Panc1 (cell line): ENCODE data around the gene TMTC2. TPM values are rescaled to one million over a fixed set of nuclear protein-coding genes. Genes with fewer than 3 reads are reported as not detected.

Source experiments
- ATAC-seq: fragments of 200-7000 bp; cut with Tn5 transposase; 2 replicates; pipeline ENCODE4 v1.9.1; 2020; ENCODE audit warnings: mild to moderate bottlenecking, moderate library complexity
- BruUV-seq: library from RNA; stranded (reverse); fragments of 400-500 nt; replicated peaks from 2 replicates; lab custom pipeline; 2021; lab: Mats Ljungman, UMichigan
- CTCF ChIA-PET: fragments of 300-600 bp; sonication (Branson Sonifier 250); formaldehyde crosslinking; loops from one replicate; lab custom pipeline; 2022; ENCODE audit warnings: antibody characterized with exemption; lab: Charles Lee
- POLR2A ChIA-PET: fragments of 300-600 bp; sonication (Branson Sonifier 250); formaldehyde crosslinking; loops from one replicate; lab custom pipeline; 2022; ENCODE audit warnings: antibody characterized with exemption; lab: Charles Lee
- DNase-seq: peaks from one replicate; pipeline ENCODE4 v3.0.0-alpha.2; 2010; ENCODE audit warnings: low read depth, low spot score
- H3K27ac ChIP-seq: 2 replicates; pipeline ENCODE4 v1.5.1; 2011; ENCODE audit warnings: mild to moderate bottlenecking, low read length, inconsistent platforms
- H3K27me3 ChIP-seq: fragments of 200-500 bp; sonication (Bioruptor generic); 2 replicates; pipeline ENCODE4 v1.6.0; 2014; ENCODE audit warnings: low read length, inconsistent platforms; ENCODE audit not compliant: control insufficient read depth, insufficient read depth
- H3K36me3 ChIP-seq: fragments of 200-500 bp; sonication (Bioruptor generic); 2 replicates; pipeline ENCODE4 v1.5.1; 2014; ENCODE audit warnings: inconsistent platforms, mild to moderate bottlenecking, low read length, moderate library complexity; ENCODE audit not compliant: control insufficient read depth, insufficient read depth
- H3K4me1 ChIP-seq: 2 replicates; pipeline ENCODE4 v1.5.1; 2011; ENCODE audit warnings: inconsistent platforms, mild to moderate bottlenecking, low read length, moderate library complexity; ENCODE audit not compliant: control insufficient read depth, insufficient read depth
- H3K4me3 ChIP-seq, 2 experiments: 2 replicates each; pipeline ENCODE4 v1.5.1; 2011 to 2012; ENCODE audit warnings: low read depth in 2 of 2, low read length in 2 of 2, mild to moderate bottlenecking in 2 of 2, inconsistent platforms in 1 of 2, moderate library complexity in 1 of 2
- H3K9me3 ChIP-seq: fragments of 200-500 bp; sonication (Bioruptor generic); 2 replicates; pipeline ENCODE4 v1.5.1; 2014; ENCODE audit warnings: low read depth, mild to moderate bottlenecking, inconsistent platforms, low read length, moderate library complexity; ENCODE audit not compliant: control insufficient read depth, insufficient read depth
- CTCF ChIP-seq: fragments of 450-650 bp; IDR thresholded peaks from 2 replicates; pipeline ENCODE4 v1.5.1; 2017; ENCODE audit warnings: mild to moderate bottlenecking
- POLR2AphosphoS5 ChIP-seq: IDR thresholded peaks from 2 replicates; pipeline ENCODE4 v1.6.1; 2012; ENCODE audit warnings: mild to moderate bottlenecking, low read depth, low read length, moderate library complexity
- REST ChIP-seq, 2 experiments: IDR thresholded peaks; 2 replicates each; pipeline ENCODE4 v1.6.1; 2011 to 2012; ENCODE audit warnings: low read depth in 2 of 2, control low read depth in 1 of 2, low read length in 1 of 2, mild to moderate bottlenecking in 1 of 2, moderate library complexity in 1 of 2; ENCODE audit not compliant: insufficient read depth in 1 of 2
- SIN3A ChIP-seq: IDR thresholded peaks from 2 replicates; pipeline ENCODE4 v1.6.1; 2012; ENCODE audit warnings: low read depth, mild to moderate bottlenecking, low read length, moderate library complexity, borderline replicate concordance; ENCODE audit not compliant: insufficient read depth
- TCF7L2 ChIP-seq: IDR thresholded peaks from 2 replicates; pipeline ENCODE4 v1.6.1; 2011; ENCODE audit warnings: mild to moderate bottlenecking, low read depth, low read length, inconsistent platforms
- in situ Hi-C: cut with HindIII; loops from 2 replicates; pipeline ENCODE4 v1.10.0; 2016; ENCODE audit warnings: low sequenced_read_pairs, low pct_unique_long_range_greater_than_20kb
- intact Hi-C: fragments of 100-400 bp; cut with micrococcal nuclease; formaldehyde crosslinking; loops from one replicate; pipeline ENCODE4 v1.10.0; 2022; ENCODE audit not compliant: unreplicated experiment
- total RNA-seq: library from RNA; stranded (reverse); gene quantifications from one replicate; pipeline ENCODE4 v1.2.1, GENCODE V29; 2021; ENCODE audit not compliant: unreplicated experiment

The TMTC2 gene
- total RNA-seq, 1 experiment from 2014 or later: 5.7 TPM

GRCh38 chr12:83158613-83159207, 472.0 kb downstream of the TMTC2 start:
- Histone ChIP-seq H3K4me1 (no peaks in the 10 kb centered on the region), H3K4me3 (no peak overlapping the region), H3K27me3 (no peaks in the 10 kb centered on the region), H3K27ac (no peak overlapping the region), H3K9me3 (0 out of 2 replicates have a peak, but pooled peaks cover 4% of the 10 kb centered on the region), H3K36me3 (no peaks in the 10 kb centered on the region)
- ChIA-PET CTCF (no interaction called here), POLR2A (no interaction called here)
- TF ChIP-seq TCF7L2 (no peak), POLR2AphosphoS5 (no peak), SIN3A (no peak), REST (IDR thresholded peaks at IDR 0.05; ENCODE audit: insufficient read depth in 1 of 2, low read depth in 2 of 2, low read length in 1 of 2) (no peak), CTCF (no peak)
- in situ Hi-C loops (no loop called here), intact Hi-C loops (no loop called here)
- ATAC-seq (no peak), DNase-seq (no peak)
- no TSS peak for BruUV-seq

- H3K9me3 ChIP-seq: 0 out of 2 replicates have a peak, but pooled peaks cover 4% of the 10 kb centered on the region
- TF ChIP-seq REST (IDR thresholded peaks at IDR 0.05; ENCODE audit: insufficient read depth in 1 of 2, low read depth in 2 of 2, low read length in 1 of 2): no peak
- TF ChIP-seq SIN3A: no peak
- TF ChIP-seq TCF7L2: no peak
- TF ChIP-seq CTCF: no peak
- H3K36me3 ChIP-seq: no peaks in the 10 kb centered on the region
- ATAC-seq (no peak), DNase-seq (no peak)
- ChIA-PET POLR2A (no interaction called here), CTCF (no interaction called here)
- no TSS peak for BruUV-seq
- H3K27me3 ChIP-seq: no peaks in the 10 kb centered on the region
- H3K4me1 ChIP-seq: no peaks in the 10 kb centered on the region
- H3K4me3 ChIP-seq: no peak overlapping the region
- intact Hi-C loops: no loop called here
- no peak overlapping the region for H3K27ac ChIP-seq
- in situ Hi-C loops: no loop called here
Measured at GRCh38 chr12:83161456-83161855, 474.8 kb downstream of the TMTC2 start.
